Measurements from ENCODE around the gene IRX6.

The IRX6 gene

GRCh38 chr16:55367866-55368603 is 44.0 kb downstream of the IRX6 start:
- DNase-seq: no peak

GRCh38 chr16:55369151-55369550 is 45.1 kb downstream of the IRX6 start:
- DNase-seq: no peak

GRCh38 chr16:55370762-55371482 is 46.9 kb downstream of the IRX6 start:
- no peak for DNase-seq

- no peak for DNase-seq
These were observed 48.9 kb downstream of the IRX6 start for GRCh38 chr16:55372792-55373488.

GRCh38 chr16:55373489-55373832 is 49.5 kb downstream of the IRX6 start:
- DNase-seq: no peak

GRCh38 chr16:55376045-55376444 is 52.0 kb downstream of the IRX6 start:
- no peak for DNase-seq

- no peak for DNase-seq
These were observed 52.7 kb downstream of the IRX6 start for GRCh38 chr16:55376567-55377167.

GRCh38 chr16:55377840-55378239 is 53.8 kb downstream of the IRX6 start:
- DNase-seq: no peak

GRCh38 chr16:55378616-55379015 is 54.6 kb downstream of the IRX6 start:
- no peak for DNase-seq

GRCh38 chr16:55379371-55379770 is 55.4 kb downstream of the IRX6 start:
- DNase-seq: no peak

- no peak for DNase-seq
These were observed 55.9 kb downstream of the IRX6 start for GRCh38 chr16:55379876-55380390.
